Activated CD4-positive, CD25-positive, alpha-beta regulatory T cell (primary cell): Measurements from ENCODE around the gene TDRD6.
"Not testable (repeated sequence)": the region's sequence is repeated elsewhere in the genome, so short reads cannot be mapped to it uniquely, and the experiment has no call there.

Experiments used
- DNase-seq, 4 experiments: peaks; one replicate each; lab custom pipeline; 2025; lab: John Stamatoyannopoulos, UW

Gene TDRD6

GRCh38 chr6:46687619-46688097 is at the start of gene TDRD6:
Gene TDRD6, plus strand, starts transcription at chr6:46687885. Its CDS starts 244 bp downstream, at chr6:46688129.
- DNase-seq: no peak

DNA sequence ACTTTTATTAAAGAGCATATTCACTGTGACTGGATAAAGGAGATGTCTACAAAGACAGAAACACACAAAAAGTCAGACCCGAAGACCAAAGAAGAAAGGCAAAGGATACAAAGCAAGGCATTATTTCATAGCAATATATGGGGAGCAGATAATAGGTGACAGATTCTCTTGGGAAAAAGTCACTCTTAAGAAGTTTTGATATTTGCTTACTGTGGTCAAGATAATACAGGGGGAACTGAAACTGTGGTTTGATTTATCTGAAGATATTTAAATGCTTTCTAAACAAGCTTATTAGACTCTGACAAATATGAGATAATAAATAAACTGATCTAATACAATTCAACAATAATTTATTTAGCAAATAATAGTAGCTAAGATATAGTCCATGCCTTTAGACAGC is 49.8 kb upstream of the TDRD6 start:
- no peak for DNase-seq

DNA sequence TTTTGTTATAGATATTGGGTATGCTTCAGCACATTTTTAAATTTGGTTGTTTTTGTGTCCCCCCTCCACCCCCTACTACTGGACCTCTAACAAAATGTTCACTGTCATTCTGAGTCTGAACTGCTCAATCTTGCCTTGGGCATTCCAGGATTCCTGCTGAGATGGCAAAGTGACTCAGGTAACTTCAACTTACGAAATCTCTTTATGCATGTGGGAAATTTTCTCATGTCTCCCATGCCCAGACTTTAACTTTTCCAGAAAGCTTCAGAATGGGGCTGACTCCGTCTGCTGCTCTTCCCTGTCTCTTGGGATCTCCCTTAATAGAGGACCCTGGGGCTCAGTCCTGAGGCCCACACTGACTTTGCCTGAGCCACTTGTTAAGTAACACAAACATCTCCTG is 49.0 kb upstream of the TDRD6 start:
- no peak for DNase-seq

DNA sequence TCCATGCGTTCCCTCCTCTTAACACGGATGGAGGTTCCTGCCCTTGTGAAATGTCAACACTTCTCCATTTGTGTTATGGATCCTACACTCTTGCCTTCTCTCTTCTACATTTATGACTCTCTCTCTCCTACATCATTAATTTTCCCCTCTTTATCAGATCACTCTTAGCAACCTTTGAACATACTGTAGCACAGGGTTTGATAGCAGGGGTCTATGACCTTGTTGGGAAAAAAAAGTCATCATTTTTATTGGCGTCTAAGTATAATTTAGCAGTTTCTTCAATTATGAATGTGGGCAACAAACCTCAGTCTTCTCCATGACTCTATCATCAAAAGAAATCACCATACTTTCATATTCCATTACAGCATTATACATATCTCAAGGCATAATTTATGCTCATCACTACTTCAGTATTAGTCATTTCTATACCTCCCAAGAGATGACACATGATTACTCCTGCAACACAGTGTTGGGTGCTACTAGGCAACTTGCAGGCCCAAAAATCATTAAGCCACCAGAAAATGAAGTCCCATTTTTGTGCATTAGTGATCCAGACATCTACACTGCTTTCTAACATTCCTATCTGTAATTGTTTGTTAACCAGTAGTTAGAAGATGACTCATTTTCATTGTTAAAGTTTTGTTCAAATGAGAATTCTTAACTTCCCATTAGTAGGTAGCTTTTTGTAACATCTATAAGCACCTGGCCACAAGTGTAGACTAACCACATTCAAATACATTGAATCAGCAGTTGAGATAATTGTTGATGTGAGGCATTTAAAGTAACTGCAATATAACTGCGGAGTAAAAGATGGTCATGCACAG is 44.5 kb upstream of the TDRD6 start:
- DNase-seq: no peak

- no peak for DNase-seq
Observed at GRCh38 chr6:46645265-46645664, 42.4 kb upstream of the TDRD6 start.

- DNase-seq: not testable (repeated sequence)
Observed at GRCh38 chr6:46648108-46648507, 39.6 kb upstream of the TDRD6 start.

DNA sequence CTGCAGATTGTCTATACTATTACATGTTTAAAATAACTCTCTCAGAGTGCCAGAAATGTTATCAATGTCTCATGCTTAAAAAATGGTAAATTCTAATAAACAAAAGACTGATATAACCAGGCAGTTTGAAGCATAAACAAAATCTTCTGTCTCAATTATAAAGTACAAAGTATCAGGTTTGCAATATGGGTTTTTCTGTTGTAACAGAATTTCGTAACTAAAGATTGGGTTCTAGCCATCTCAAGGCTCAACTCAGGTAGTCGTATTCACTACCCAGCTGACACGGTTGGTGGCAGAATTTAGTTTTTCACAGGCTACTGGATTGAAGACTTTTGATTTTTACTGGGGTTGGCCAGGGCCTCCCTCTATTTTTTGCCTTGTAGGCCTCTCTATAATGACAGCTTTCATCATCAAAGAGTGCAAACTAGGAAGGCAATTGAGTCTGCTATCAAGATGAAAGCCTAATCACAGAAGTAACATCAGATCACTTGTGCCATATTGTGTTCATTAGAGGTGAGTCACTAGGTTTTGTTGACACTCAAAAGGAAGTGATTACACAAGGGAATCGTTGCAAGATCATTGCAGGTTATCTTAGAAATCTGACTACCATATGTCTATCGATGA is 38.7 kb upstream of the TDRD6 start:
- no peak for DNase-seq

DNA sequence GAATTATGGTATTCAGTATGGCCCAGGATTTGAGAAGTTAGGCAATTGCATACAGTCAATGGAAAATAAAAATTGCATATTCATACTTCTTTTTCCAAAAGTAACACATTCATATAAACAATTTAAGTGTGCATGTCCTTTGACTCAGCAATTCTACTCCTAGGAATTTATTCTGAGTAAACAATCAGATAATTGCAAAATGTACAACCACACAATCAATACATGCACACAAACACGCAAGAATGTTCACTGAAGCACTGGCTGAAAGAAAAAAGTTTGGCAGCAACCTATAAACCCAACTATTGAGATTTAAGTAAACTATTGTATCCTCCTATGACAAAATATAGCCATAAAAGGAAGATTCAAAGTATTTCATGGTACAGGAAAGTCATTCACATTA is 36.7 kb upstream of the TDRD6 start:
- no peak for DNase-seq

DNA sequence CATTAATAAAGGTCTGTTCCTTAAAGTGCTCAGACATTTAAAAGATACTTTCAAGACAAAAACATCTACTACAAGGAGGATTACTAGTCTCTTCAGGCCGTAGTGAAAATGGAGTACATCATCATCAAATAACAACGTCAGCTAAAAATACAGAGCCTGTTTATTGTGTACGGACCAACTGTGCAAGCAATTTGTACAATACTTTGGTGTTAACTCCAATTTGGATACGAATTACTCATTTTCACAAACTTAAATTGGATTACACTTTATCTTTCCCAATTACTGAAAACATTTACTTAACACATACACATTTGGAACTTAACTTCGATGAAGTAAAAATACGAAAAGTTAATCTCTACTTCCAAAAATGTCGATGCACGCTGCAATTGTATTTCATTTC is 35.9 kb upstream of the TDRD6 start:
- no peak for DNase-seq

DNA sequence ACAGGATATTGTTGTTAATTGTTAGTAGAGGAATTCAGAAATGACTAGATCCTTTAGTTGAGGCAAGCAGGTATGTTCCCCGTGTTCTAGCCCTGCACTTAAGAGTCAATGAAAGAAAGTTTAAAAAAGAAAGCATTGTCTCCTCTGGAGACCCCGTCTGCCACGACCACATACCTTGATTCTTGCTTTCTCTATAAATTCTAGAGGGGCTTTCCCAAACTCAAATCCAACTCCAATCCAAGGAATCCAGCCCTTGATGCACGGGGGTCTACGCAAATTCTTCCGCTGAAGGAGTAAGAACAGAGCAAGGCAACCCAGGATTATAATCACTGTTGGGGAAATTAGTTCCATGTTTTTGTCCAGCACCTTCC is 35.5 kb upstream of the TDRD6 start:
- no peak for DNase-seq

- DNase-seq: peak; percentile 35 to 53 (median 44)
Observed at GRCh38 chr6:46652603-46653438, 34.9 kb upstream of the TDRD6 start, which contains the start of the genes CYP39A1 and SLC25A27. Gene CYP39A1, minus strand, starts transcription at chr6:46652818. Its CDS starts 236 bp downstream, at chr6:46652582. Gene SLC25A27, plus strand, starts transcription at chr6:46652975. Its CDS starts 218 bp downstream, at chr6:46653193.

DNA sequence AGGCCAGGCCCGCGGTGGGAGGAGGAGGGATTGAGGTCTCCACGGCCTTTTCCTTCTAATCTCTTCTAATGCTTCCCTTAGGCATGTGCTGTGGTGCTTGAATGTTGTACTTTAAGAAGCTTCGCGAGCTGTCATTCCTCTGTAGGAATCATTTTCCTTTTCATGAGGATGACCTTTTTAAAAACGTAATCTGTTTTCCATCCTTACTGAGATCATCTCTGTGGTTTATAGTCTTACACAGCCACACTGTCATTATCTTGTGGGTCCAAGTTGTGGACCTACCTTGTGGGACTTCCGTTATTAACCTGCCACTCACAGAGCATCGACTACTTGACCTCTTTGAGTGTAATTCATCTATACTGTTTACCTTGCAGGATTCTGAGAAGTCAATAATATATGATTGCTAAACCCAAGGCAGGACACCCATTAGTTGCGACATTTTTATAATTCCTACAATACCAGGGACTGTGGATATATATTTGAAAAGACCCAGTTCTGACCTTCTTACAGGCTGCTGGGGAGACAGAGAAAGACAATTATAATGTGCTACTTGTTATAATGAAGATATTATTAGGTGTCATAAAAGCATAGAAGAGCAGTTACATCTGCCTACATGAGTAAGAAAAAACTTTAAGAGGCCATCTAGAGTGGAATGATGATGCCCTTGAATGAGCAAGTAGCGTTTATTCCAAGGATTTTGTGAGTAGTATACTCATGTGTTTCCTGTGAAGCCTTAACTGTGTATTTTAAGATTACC is 34.1 kb upstream of the TDRD6 start:
- DNase-seq: no peak

GRCh38 chr6:46655803-46656202 is 31.9 kb upstream of the TDRD6 start:
- DNase-seq: no peak

- DNase-seq: no peak
Observed at GRCh38 chr6:46657642-46658041, 30.0 kb upstream of the TDRD6 start.

GRCh38 chr6:46661483-46661882 is 26.2 kb upstream of the TDRD6 start:
- DNase-seq: no peak

- no peak for DNase-seq
Observed at GRCh38 chr6:46667377-46667776, 20.3 kb upstream of the TDRD6 start.

DNA sequence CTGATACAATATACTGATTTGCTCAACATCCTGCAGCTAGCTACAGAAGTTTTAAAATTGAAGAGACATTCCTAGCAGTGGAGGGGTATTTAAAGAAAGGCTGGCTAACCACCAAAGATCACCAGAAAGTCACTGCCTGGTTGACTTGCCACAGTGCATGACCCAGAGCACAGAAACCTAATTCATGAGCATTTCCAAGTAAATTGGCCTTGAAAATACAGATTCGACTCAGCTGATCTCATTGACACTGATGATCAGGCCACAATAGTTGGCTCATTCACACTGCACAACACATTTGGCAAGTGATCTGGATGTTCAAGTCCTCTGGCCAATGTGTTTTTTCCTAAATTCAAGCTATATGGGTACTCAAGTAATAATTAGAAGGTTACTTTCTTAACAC is 13.3 kb upstream of the TDRD6 start:
- DNase-seq: no peak

- no peak for DNase-seq
Observed at GRCh38 chr6:46676604-46677313, 10.9 kb upstream of the TDRD6 start.

GRCh38 chr6:46677314-46677654 is 10.4 kb upstream of the TDRD6 start:
- no peak for DNase-seq

DNA sequence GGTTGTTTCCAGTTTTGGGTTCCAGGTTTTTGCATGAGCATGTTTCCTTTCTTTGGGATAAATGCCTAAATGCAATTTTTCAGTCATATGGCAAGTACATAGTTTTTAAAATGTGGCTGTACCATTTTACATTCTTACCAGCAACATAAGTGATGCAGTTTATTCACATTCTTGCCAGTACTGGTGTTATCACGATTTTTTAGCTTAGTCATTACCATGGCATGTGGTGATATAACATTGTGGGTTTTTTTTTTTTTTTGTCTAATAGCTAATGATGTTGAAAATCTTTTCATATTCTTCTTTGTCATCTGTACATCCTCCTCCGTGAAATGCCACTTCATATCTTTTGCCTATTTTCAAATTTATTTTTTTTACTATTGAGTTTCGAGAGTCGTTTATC is 2.9 kb upstream of the TDRD6 start:
- no peak for DNase-seq
